HG03108 (cell line): ENCODE data around the gene AKNA.

ENCODE experiments used
- ATAC-seq: cut with Tn5 transposase; IDR thresholded peaks from one replicate; pipeline ENCODE4 v1.9.1; 2021; ENCODE audit warnings: moderate library complexity; ENCODE audit not compliant: unreplicated experiment

Gene AKNA

GRCh38 chr9:114288193-114289091, 99.3 kb downstream of the AKNA start:
- ATAC-seq: no peak

DNA sequence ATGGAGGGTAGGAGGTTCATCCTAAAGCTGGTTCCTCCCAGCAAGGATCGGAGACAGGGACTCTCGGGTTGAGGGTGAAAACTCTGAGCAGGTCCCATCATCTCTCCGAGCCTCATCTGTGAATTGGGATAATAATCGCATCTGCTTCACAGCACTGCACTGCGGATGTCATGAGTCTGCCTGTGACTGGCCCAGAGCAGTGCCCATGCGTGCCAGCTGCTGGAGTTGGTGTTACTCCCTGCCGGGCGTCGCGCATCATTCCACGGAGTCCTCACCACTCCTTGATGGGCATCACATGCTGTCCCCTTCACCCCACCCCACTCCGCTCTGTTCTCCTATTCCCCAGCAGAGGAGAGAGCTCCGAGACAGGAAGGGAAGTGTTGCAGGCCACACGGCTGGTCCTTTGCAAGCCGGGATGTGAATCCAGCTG, 100.0 kb downstream of the AKNA start:
- ATAC-seq: no peak

- ATAC-seq: no peak
Measured at GRCh38 chr9:114287001-114287762, 100.6 kb downstream of the AKNA start.

DNA sequence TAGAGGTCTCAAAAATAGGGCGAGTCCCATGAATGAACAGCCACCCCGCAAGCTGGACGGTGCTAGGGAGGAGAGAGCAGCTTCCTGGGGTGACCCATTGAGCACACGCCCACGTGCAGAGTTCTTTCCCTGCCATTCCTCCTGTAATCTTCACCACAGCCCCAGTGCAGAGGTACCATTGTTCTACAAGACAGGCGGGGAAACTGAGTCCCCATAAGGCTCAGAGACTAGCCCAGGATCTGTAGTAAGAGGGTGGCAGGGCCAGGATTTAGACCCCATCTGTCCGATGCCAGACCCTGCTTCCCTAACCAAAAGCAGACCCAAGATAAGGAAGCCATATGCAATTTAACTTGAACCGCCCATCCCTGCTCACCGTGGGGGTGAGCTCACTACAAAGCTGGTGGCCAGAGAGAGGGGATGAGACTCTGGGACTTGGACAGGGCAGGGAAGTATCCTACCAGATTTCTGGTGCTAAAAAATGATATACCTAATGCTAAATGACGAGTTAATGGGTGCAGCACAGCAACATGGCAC, 101.6 kb downstream of the AKNA start:
- ATAC-seq: no peak

DNA sequence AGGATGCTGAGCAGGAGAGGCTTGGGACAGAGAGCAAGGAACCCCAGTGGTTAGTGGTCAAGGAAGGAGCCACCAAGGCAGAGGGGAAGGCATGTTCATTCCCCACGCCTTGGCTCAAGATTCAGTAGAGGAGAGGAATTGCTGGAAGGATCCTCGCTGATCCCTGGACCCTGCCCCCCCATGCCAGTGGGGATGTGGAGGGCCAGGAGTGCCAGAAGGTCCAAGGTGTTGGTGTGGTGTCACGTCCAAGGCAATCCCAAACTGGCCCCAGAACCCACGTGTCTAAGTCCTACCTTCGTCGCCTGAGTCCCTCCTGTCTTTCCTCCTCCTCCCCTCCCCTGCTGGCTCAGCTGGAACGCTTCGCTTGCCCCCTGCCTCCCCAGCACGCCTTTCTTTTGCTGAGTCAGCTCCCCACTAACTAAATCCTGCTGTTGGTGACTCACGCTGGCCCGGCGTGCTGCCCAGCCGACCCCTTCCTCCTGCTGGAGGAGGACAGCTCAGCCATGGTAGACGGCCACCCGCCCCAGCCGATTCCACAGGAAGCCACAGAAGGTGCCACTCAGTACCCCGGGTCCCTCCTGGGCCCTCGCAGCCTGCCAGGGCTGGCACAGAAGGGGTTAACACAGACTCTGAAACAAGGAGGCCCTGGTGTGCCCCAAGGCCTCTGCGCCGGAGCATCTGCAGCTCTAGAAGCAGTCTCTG, 102.5 kb downstream of the AKNA start:
- ATAC-seq: no peak

DNA sequence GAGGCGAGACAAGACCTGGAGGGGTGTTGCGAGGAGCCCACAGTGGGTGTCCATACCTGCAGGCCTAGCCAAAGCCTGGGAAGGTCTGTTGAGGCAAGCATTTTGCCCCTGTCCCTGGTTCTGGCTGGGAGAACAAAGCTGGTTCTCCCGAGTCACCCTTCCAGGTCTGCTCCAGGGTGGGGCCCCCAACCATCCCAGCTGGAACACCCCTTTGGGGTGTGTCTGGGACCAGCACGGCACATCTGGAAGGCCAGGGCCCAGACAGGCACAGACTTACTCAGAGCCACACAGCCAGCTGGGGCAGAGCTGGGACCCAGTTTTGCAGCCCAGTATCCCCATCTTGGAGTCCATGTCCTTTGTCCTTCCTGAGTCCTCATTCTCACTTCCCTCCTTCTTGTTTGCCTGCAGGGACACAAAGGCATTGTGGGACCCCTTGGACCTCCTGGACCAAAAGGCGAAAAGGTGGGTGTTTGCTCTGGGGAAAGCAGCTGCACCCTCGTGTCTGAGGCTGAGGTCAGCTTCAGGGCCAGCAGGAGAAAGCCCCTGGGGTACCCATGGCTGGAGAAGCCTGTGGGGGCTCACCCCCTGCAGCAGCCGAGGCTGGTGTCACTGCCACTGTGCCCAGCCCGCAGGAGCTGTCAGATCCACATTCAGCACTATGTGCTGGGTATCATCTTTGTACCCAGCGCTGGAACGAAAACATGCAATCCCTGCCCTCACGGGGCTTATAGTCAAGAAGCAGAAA, 103.3 kb downstream of the AKNA start:
- ATAC-seq: no peak
